HepG2 (cell line): ENCODE results near the gene KCNAB3. TPM values are rescaled to one million over a fixed set of nuclear protein-coding genes. Genes with fewer than 3 reads are reported as not detected.

Source experiments
- CBFB ChIP-seq: sonication (generic); formaldehyde crosslinking; IDR thresholded peaks from 2 replicates; pipeline ENCODE4 v1.4.0; 2020; ENCODE audit warnings: missing genetic modification reagents
- CC2D1A ChIP-seq: sonication (generic); formaldehyde crosslinking; IDR thresholded peaks from 2 replicates; pipeline ENCODE4 v1.8.1; 2023; ENCODE audit warnings: mild to moderate bottlenecking, missing genetic modification reagents
- FOSL1 ChIP-seq: sonication (generic); formaldehyde crosslinking; IDR thresholded peaks from 2 replicates; pipeline ENCODE4 v1.9.0; 2021; ENCODE audit warnings: missing genetic modification reagents, borderline replicate concordance
- HNF4A ChIP-seq: sonication (generic); formaldehyde crosslinking; IDR thresholded peaks from 2 replicates; pipeline ENCODE4 v1.4.0; 2020; ENCODE audit warnings: missing genetic modification reagents
- JUND ChIP-seq: sonication (generic); formaldehyde crosslinking; IDR thresholded peaks from 2 replicates; pipeline ENCODE4 v1.8.0; 2022; ENCODE audit warnings: mild to moderate bottlenecking, missing genetic modification reagents
- RBFOX2 ChIP-seq: fragments of 200-400 bp; formaldehyde crosslinking; IDR thresholded peaks from 2 replicates; pipeline ENCODE4 v1.6.1; 2017; ENCODE audit warnings: low read depth, mild to moderate bottlenecking, low read length
- REPIN1 ChIP-seq: sonication (generic); formaldehyde crosslinking; IDR thresholded peaks from 2 replicates; pipeline ENCODE4 v1.8.0; 2022; ENCODE audit warnings: missing genetic modification reagents, low read depth, mild to moderate bottlenecking, borderline replicate concordance
- SP140L ChIP-seq: sonication (generic); formaldehyde crosslinking; IDR thresholded peaks from 2 replicates; pipeline ENCODE4 v1.4.0; 2020; ENCODE audit warnings: missing genetic modification reagents, borderline replicate concordance
- ZNF101 ChIP-seq: sonication (generic); formaldehyde crosslinking; IDR thresholded peaks from 2 replicates; pipeline ENCODE4 v1.4.0; 2020; ENCODE audit warnings: mild to moderate bottlenecking, low read depth, missing genetic modification reagents, borderline replicate concordance
- ZNF121 ChIP-seq: sonication (generic); formaldehyde crosslinking; IDR thresholded peaks from 2 replicates; pipeline ENCODE4 v1.5.0; 2020; ENCODE audit warnings: mild to moderate bottlenecking, missing genetic modification reagents
- ZNF557 ChIP-seq: sonication (generic); formaldehyde crosslinking; IDR thresholded peaks from 2 replicates; pipeline ENCODE4 v1.4.0; 2020; ENCODE audit warnings: missing genetic modification reagents
- ZNF562 ChIP-seq: sonication (generic); formaldehyde crosslinking; IDR thresholded peaks from 2 replicates; pipeline ENCODE4 v1.8.0; 2022; ENCODE audit warnings: missing genetic modification reagents, borderline replicate concordance
- polyA plus RNA-seq, 8 experiments: library from polyadenylated mRNA; depleted of rRNA in 3 of 8; stranded (reverse) in 7 of 8; unstranded in 1 of 8; fragments of >200 nt; fragmentation: Illumina TruSeq in 4 of 8; extraction: Trizol in 4 of 8; gene quantifications; 2 replicates each; pipeline versions ENCODE4 v1.2.1 to v1.2.3, GENCODE V29; 2011 to 2016; ENCODE audit warnings: low read depth in 4 of 8, missing spikeins in 1 of 8, mixed read lengths in 1 of 8; ENCODE audit not compliant: insufficient read depth in 1 of 8
- total RNA-seq, 5 experiments: library from RNA; depleted of rRNA; stranded (reverse); fragments of >200 nt; fragmentation: Illumina TruSeq; extraction: Trizol; gene quantifications; 2 replicates each; pipeline ENCODE4 v1.2.3, GENCODE V29; 2016; ENCODE audit warnings: low read depth in 1 of 5
- TF ChIP-seq, protein P1 (sequence below): sonication (generic); formaldehyde crosslinking; IDR thresholded peaks from 2 replicates; pipeline ENCODE4 v1.8.0; 2022; ENCODE audit warnings: missing genetic modification reagents, mild to moderate bottlenecking, moderate library complexity, borderline replicate concordance
- TF ChIP-seq, protein P2 (sequence below): sonication (generic); formaldehyde crosslinking; IDR thresholded peaks from 2 replicates; pipeline ENCODE4 v1.5.1; 2020; ENCODE audit warnings: mild to moderate bottlenecking, missing genetic modification reagents, moderate library complexity
- TF ChIP-seq, protein P3 (sequence below): IDR thresholded peaks from 2 replicates; pipeline ENCODE4 v1.6.1; 2018; ENCODE audit warnings: missing genetic modification reagents, mild to moderate bottlenecking, missing compliant biosample characterization
- TF ChIP-seq, protein P4 (sequence below): sonication (generic); formaldehyde crosslinking; IDR thresholded peaks from 2 replicates; pipeline ENCODE4 v1.5.0; 2020; ENCODE audit warnings: mild to moderate bottlenecking, missing genetic modification reagents, moderate library complexity
- TF ChIP-seq, protein P5 (sequence below): IDR thresholded peaks from 2 replicates; pipeline ENCODE4 v1.6.1; 2016; ENCODE audit warnings: mild to moderate bottlenecking, missing biosample characterization, missing genetic modification reagents
- TF ChIP-seq, protein P6 (sequence below): sonication (generic); formaldehyde crosslinking; IDR thresholded peaks from 2 replicates; pipeline ENCODE4 v1.8.1; 2023; ENCODE audit warnings: mild to moderate bottlenecking, moderate library complexity, missing genetic modification reagents
- TF ChIP-seq, protein P7 (sequence below): IDR thresholded peaks from 2 replicates; pipeline ENCODE4 v1.6.1; 2016; ENCODE audit warnings: control low read depth

KCNAB3 gene
- total and polyA plus RNA-seq, 2 of the 13 experiments (the other 11 are each of a cell fraction or from before 2014, with no cell fraction given) = 0.29 to 0.88 TPM

DNA sequence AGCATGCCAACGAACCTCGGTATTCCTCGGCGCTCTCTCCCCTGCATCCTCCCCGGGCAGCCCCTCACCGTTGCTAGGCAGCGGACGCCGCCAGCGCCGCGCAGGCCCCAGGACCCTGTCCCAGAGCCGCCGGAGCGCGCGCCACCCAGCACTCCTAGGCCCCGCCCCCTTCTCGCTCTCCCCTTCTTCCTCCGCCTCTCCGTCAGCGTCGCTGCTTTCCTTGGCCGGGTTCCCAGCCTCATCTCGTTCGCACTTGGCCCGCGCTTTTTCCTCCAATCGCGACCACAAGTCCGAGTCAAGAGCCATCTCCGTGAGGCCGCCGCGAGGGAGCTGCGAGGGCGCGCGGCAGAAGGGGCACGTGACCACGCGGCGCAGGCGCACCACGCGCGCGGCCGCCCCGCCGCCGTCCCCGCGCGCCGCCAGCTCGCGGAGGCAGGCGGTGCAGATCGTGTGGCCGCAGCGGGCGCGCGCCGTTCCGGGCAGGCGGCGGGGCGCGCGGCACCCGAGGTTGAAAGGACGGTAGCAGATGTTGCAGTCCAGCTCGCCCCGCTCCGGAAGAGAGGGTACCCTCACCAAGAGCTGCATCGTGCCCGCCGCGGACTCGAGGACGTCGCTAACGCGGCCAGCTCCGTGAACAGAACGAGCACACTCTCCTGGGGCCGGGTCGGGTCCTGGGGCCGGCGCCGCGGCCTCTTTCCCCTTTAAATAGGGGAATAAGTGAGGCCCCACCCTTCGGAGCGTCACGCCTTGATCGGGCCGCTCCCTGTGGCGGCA, 13.9 kb downstream of the KCNAB3 start, which contains the start of gene RNF227 (continued):
- TF ChIP-seq, protein P1, sequence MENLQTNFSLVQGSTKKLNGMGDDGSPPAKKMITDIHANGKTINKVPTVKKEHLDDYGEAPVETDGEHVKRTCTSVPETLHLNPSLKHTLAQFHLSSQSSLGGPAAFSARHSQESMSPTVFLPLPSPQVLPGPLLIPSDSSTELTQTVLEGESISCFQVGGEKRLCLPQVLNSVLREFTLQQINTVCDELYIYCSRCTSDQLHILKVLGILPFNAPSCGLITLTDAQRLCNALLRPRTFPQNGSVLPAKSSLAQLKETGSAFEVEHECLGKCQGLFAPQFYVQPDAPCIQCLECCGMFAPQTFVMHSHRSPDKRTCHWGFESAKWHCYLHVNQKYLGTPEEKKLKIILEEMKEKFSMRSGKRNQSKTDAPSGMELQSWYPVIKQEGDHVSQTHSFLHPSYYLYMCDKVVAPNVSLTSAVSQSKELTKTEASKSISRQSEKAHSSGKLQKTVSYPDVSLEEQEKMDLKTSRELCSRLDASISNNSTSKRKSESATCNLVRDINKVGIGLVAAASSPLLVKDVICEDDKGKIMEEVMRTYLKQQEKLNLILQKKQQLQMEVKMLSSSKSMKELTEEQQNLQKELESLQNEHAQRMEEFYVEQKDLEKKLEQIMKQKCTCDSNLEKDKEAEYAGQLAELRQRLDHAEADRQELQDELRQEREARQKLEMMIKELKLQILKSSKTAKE = no peak
- TF ChIP-seq ZNF562 (CRISPR knock-in tag) = peak; percentile 86; the same call in 1 of the 2 replicates
- TF ChIP-seq, protein P2, sequence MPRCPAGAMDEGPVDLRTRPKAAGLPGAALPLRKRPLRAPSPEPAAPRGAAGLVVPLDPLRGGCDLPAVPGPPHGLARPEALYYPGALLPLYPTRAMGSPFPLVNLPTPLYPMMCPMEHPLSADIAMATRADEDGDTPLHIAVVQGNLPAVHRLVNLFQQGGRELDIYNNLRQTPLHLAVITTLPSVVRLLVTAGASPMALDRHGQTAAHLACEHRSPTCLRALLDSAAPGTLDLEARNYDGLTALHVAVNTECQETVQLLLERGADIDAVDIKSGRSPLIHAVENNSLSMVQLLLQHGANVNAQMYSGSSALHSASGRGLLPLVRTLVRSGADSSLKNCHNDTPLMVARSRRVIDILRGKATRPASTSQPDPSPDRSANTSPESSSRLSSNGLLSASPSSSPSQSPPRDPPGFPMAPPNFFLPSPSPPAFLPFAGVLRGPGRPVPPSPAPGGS (CRISPR knock-in tag) = peak; percentile 88
- TF ChIP-seq, protein P3, sequence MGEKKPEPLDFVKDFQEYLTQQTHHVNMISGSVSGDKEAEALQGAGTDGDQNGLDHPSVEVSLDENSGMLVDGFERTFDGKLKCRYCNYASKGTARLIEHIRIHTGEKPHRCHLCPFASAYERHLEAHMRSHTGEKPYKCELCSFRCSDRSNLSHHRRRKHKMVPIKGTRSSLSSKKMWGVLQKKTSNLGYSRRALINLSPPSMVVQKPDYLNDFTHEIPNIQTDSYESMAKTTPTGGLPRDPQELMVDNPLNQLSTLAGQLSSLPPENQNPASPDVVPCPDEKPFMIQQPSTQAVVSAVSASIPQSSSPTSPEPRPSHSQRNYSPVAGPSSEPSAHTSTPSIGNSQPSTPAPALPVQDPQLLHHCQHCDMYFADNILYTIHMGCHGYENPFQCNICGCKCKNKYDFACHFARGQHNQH (CRISPR knock-in tag) = no peak
- no peak for TF ChIP-seq HNF4A
- peak; percentile 89 for TF ChIP-seq ZNF557 (CRISPR knock-in tag)
- TF ChIP-seq, protein P4, sequence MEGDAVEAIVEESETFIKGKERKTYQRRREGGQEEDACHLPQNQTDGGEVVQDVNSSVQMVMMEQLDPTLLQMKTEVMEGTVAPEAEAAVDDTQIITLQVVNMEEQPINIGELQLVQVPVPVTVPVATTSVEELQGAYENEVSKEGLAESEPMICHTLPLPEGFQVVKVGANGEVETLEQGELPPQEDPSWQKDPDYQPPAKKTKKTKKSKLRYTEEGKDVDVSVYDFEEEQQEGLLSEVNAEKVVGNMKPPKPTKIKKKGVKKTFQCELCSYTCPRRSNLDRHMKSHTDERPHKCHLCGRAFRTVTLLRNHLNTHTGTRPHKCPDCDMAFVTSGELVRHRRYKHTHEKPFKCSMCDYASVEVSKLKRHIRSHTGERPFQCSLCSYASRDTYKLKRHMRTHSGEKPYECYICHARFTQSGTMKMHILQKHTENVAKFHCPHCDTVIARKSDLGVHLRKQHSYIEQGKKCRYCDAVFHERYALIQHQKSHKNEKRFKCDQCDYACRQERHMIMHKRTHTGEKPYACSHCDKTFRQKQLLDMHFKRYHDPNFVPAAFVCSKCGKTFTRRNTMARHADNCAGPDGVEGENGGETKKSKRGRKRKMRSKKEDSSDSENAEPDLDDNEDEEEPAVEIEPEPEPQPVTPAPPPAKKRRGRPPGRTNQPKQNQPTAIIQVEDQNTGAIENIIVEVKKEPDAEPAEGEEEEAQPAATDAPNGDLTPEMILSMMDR (CRISPR knock-in tag) = no peak; the same call in 1 of the 2 replicates
- 0 out of 2 replicates have a peak, but pooled peaks have one; percentile 31 for TF ChIP-seq JUND (CRISPR knock-in tag)
- no peak for TF ChIP-seq SP140L (CRISPR knock-in tag)
- TF ChIP-seq ZNF101 = no peak
- no peak for TF ChIP-seq CC2D1A (CRISPR knock-in tag)
- TF ChIP-seq, protein P5, sequence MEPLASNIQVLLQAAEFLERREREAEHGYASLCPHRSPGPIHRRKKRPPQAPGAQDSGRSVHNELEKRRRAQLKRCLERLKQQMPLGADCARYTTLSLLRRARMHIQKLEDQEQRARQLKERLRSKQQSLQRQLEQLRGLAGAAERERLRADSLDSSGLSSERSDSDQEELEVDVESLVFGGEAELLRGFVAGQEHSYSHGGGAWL = peak; percentile 73; the same call in 1 of the 2 replicates
- no peak for TF ChIP-seq ZNF121 (CRISPR knock-in tag)
- peak; percentile 18; the same call in 1 of the 2 replicates for TF ChIP-seq FOSL1 (CRISPR knock-in tag)
- TF ChIP-seq REPIN1 = no peak
- TF ChIP-seq, protein P6, sequence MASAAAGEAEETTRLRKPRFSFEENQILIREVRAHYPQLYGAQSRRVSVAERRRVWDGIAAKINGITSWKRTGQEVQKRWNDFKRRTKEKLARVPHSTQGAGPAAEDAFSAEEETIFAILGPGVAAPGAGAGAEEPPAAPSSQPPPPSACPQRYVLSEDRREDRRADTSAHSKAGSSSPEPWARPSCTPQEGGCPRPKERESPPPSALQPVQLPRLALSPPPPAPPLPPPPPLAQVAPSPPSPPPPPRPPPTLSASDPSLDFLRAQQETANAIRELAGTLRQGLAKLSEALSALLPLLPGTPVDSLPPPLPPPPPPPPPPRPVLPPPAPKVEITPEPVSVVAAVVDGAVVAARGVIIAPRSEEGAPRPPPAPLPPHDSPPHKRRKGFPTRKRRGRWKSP (CRISPR knock-in tag) = peak; percentile 77; the same call in 1 of the 2 replicates
- TF ChIP-seq, protein P7, sequence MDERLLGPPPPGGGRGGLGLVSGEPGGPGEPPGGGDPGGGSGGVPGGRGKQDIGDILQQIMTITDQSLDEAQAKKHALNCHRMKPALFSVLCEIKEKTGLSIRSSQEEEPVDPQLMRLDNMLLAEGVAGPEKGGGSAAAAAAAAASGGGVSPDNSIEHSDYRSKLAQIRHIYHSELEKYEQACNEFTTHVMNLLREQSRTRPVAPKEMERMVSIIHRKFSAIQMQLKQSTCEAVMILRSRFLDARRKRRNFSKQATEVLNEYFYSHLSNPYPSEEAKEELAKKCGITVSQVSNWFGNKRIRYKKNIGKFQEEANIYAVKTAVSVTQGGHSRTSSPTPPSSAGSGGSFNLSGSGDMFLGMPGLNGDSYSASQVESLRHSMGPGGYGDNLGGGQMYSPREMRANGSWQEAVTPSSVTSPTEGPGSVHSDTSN (CRISPR knock-in tag) = no peak
- TF ChIP-seq RBFOX2 = 0 out of 2 replicates have a peak, but pooled peaks have one; percentile 38
- peak; percentile 85 for TF ChIP-seq CBFB
